Endothelial cell of umbilical vein (primary cell): Measurements from ENCODE around the gene KRTAP10-8.

ENCODE experiments used
- POLR2A ChIP-seq: IDR thresholded peaks from 2 replicates; pipeline ENCODE4 v1.6.1; 2012; ENCODE audit warnings: low read depth, mild to moderate bottlenecking, control low read depth, low read length
- TF ChIP-seq, protein P1 (sequence below), 2 donors: IDR thresholded peaks; 1 replicate in 1 of 2; 2 replicates in 1 of 2; pipeline ENCODE4 v1.5.1; 2011; ENCODE audit warnings: low read length in 2 of 2, mild to moderate bottlenecking in 2 of 2, moderate library complexity in 2 of 2, control low read depth in 1 of 2, inconsistent platforms in 1 of 2, low read depth in 1 of 2; ENCODE audit not compliant: insufficient read depth in 1 of 2; ENCODE audit errors: extremely low read depth in 1 of 2

DNA sequence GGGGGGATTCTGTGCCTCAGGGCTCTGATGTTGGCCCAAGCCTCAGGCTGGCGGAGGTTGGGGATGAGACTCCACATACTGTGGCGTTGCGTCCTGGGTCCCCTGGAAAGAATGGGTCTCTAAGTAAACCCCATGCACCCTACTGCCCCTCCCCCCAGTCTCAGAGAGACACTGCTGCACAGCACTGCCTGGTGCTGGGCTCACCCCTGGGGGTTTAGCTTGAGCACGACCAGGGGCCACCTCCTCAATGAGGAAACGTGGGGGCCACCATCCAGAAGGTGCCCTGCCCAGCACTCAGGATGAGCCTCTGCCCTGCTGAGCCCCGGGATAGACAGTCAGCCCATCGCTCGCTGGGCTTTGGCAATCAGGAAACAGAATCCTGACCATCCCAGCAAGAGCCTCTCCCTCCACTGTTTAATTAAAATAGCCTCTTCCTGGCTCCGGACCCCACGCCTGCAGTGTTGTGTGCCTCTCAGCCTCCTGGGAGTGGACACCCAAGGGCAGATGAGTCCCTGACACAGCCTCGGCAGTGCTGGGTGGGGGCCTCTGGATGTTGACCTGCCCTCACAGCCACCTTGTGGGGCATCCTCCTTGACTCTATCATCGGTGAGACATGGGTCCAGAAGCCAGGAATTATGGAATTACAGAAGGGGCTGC, 41.9 kb upstream of the KRTAP10-8 start:
- TF ChIP-seq, protein P1, sequence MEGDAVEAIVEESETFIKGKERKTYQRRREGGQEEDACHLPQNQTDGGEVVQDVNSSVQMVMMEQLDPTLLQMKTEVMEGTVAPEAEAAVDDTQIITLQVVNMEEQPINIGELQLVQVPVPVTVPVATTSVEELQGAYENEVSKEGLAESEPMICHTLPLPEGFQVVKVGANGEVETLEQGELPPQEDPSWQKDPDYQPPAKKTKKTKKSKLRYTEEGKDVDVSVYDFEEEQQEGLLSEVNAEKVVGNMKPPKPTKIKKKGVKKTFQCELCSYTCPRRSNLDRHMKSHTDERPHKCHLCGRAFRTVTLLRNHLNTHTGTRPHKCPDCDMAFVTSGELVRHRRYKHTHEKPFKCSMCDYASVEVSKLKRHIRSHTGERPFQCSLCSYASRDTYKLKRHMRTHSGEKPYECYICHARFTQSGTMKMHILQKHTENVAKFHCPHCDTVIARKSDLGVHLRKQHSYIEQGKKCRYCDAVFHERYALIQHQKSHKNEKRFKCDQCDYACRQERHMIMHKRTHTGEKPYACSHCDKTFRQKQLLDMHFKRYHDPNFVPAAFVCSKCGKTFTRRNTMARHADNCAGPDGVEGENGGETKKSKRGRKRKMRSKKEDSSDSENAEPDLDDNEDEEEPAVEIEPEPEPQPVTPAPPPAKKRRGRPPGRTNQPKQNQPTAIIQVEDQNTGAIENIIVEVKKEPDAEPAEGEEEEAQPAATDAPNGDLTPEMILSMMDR (IDR thresholded peaks at IDR 0.05; ENCODE audit: extremely low read depth in 1 of 2, insufficient read depth in 1 of 2, low read depth in 1 of 2, low read length in 2 of 2), result no peak
- TF ChIP-seq POLR2A, result no peak
